A549 treated with CORT108297 at 1 μM for 4 hours (cell line): ENCODE measurements around the gene WBP2. TPM values are rescaled to one million over a fixed set of nuclear protein-coding genes. Genes with fewer than 3 reads are reported as not detected.

Experiments
- total RNA-seq: library from RNA; stranded (reverse); fragments of 200-300 nt; extraction: Qiagen RNA extraction; gene quantifications from 5 replicates; pipeline ENCODE4 v1.2.3, GENCODE V29; 2022

The WBP2 gene
- total RNA-seq: 90.8 to 108 TPM (median 95.9 TPM) in 5 replicates

DNA sequence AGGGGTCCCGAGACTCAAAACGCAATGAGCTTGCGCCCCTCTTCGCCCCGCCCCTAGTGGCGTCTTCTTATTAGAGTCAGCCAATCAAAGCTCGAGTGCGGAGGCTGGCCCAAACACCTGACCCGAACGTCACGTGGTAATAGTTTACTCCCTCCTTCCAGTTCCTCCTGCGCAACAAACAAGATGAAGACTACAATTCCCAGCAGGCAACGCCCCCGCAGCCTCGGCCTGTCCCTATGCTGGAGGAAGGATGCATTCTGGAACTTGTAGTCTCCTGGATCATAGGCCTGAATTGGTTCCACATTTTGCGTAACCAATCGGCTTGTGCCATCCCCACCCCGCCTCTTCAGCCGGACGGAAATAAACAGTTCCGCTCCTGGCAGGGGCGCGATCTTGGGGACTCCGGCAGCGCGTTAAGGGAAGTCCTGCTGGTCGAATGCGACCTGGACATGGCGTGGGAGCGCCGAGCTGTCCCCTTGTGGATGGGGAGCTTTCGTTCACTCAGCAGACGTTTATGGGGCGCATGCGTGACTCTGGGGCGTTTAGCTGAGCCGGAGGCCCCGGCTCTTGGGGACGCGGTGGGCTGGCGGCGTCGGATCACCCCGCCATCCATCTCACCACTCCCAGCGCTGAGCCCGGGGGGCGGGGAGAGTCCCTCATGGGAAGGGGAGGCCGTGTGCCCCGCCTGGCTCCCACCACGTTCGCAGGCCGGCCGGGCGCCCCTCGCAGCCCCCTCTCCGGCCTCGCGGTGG, at the start of gene WBP2:
TSS of gene WBP2 (minus strand) at position 26 of the 752 bp plus-strand sequence. CDS start 38 bp downstream, outside the sequence.

DNA sequence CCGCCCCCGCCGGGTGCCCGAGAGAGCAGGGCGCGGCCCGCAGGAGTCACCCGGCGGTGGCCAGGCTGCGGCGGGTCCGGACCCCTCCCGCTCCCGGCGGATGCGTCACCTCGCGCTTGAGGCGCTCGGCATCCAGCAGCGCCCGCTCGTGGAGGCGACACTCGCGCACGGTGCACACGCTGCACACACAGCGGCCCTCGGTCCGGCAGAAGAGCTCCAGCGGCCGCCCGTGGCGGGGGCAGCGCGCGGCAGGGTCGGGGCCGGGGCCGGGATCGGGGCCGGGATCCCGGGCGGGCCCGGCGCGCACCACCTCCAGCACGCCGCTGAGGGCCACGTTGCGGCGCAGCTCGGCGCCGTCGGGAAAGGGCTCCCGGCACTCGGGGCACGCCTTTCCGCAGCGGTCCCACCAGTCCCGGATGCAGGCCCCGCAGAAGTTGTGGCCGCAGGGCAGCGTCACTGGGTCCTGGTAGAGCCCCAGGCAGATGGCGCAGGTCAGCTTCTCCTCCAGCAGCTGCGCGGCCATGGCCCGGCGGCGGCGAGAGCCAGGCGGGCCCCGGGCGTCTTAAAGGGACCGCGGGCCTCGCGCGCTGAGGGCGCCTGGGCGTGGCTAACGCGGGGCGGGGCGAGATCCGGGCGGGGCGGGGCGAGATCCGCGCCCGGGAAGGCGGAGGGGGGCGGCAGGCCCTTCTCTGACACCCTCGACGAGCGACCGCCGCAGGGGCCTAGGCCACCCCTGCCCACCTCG, 41.5 kb upstream of the WBP2 start, which contains the start of gene TRIM65:
TSS of gene TRIM65 (minus strand) at position 537 of the 745 bp plus-strand sequence. CDS start at position 523, 14 bp downstream.

DNA sequence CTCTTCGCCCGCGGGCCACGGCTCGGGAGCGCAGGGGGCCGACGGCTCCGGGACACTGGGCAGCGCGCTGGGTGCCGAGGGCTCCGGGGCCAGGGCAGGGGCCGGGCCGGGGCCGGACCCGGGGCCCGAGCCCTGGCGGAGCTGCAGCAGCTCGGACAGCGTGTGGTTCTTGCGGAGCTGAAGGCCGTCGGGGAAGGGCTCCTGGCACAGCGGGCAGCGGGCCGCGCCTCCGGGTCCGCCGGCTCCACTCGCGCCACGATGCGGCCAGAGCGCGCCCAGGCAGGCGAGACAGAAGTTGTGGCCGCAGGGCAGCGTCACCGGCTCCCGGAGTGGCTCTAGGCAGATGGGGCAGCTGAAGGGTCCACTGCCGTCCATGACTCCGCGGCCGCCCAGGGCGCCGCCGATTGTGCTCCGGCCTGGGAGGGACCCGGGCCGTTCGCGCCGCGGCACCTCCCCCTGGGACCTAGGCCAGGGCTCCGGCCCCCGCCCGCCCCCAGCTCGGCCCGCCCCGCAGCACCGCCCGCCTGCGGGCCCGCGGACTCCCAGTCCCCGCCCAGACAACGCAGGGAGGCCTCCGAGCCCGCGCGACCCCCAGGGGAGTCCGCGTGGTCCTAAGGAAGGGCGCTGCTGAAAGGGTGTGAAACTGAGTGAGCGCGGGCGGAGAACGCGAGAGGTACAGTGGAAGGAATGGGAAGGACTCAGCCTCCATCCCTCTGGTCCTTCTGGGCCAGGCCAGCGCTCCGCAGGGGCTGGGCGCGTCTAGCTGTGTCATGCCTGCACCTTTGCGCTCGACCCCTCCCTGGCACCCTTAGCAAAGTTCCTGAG, 23.3 kb upstream of the WBP2 start, which contains the start of gene TRIM47:
TSS of gene TRIM47 (minus strand) at position 408 of the 825 bp plus-strand sequence. CDS start at position 375, 33 bp downstream.

DNA sequence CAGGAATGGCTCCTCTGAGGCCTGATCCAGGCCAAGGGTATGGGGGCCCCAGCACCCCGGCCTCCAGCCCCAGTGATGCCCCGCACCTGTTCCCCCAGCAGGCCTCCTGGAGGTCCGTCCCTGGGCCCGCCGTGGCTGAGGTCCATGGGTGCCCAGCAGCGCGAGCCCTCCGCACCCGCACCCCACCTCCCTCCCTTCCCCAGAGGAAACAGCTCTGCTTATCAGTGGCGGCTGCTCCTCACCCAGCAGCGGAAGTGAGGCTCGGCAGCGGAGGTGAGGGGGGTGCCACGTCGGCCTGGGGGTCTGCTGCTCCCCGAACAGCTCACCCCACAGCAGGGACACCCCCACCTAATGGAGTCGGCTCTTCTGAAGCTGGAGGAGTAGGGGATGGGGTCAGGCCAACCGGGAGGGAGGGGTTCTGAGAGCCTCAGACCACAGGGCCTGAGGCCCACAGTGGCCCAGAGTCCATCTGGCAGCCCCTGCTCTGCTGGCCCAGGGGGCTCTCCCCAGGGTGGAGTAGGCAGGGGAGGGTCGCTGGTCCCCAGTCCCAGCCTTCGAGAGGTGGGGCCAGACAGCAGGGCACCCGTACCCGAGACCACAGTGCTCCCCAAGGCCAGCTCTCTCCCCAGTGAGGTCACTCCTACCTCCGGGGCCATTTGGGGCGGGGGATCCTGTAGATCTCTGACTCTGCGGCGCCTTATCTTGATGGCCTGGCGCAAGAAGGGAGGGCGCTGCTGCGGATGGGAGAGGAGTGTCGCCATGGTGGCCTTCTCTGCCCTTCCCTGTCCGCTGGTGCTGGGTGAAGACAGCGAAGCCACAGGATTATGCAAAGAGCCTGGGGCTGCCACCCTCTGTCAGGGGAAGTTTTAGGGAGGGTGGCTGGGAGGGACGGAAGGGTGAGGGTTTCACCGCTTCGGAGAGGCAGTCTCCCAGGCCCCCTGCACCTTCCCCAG, 11.3 kb downstream of the WBP2 start, which contains the start of gene UNC13D:
TSS of gene UNC13D (minus strand) at position 828 of the 953 bp plus-strand sequence. CDS start at position 761, 67 bp downstream.

Other genes with a start within 250 kb of the WBP2 start
- gene SMIM5, start 221.9 kb downstream of the WBP2 start, total RNA-seq: 0.31 to 0.72 TPM (median 0.70 TPM) in 5 replicates
- gene RECQL5, start 188.2 kb downstream of the WBP2 start, total RNA-seq: 20.9 to 29.0 TPM (median 28.2 TPM) in 5 replicates
- 103 to 122 TPM (median 105 TPM) in 5 replicates for gene SAP30BP, start 188.0 kb downstream of the WBP2 start, total RNA-seq
- 48.5 to 68.4 TPM (median 60.7 TPM) in 5 replicates for gene ITGB4, start 133.9 kb downstream of the WBP2 start, total RNA-seq
- 46.3 to 80.1 TPM (median 72.6 TPM) in 5 replicates for gene GALK1, start 90.1 kb downstream of the WBP2 start, total RNA-seq
- gene UNK, start 70.5 kb downstream of the WBP2 start, total RNA-seq: 25.1 to 31.3 TPM (median 29.8 TPM) in 5 replicates
- 4.5 to 5.2 TPM (median 5.0 TPM) in 5 replicates for gene UNC13D, start 10.9 kb downstream of the WBP2 start, total RNA-seq
- 104 to 187 TPM (median 156 TPM) in 5 replicates for gene TRIM47, start 23.2 kb upstream of the WBP2 start, total RNA-seq
- 28.5 to 44.5 TPM (median 38.4 TPM) in 5 replicates for gene TRIM65, start 41.6 kb upstream of the WBP2 start, total RNA-seq
- 89.3 to 135 TPM (median 123 TPM) in 5 replicates for gene MRPL38, start 49.5 kb upstream of the WBP2 start, total RNA-seq
- 5.3 to 10.9 TPM (median 9.6 TPM) in 5 replicates for gene FBF1, start 85.7 kb upstream of the WBP2 start, total RNA-seq
- gene ACOX1, start 123.8 kb upstream of the WBP2 start, total RNA-seq: 13.5 to 18.0 TPM (median 15.8 TPM) in 5 replicates
- gene TEN1, start 123.9 kb upstream of the WBP2 start, total RNA-seq: 20.9 to 27.4 TPM (median 26.0 TPM) in 5 replicates
- gene CDK3, start 145.5 kb upstream of the WBP2 start, total RNA-seq: 3.0 to 5.5 TPM (median 5.4 TPM) in 5 replicates
- 12.0 to 19.5 TPM (median 18.2 TPM) in 5 replicates for gene EVPL, start 172.0 kb upstream of the WBP2 start, total RNA-seq
- 80.7 to 88.7 TPM (median 82.3 TPM) in 5 replicates for gene SRP68, start 217.2 kb upstream of the WBP2 start, total RNA-seq
- 0.53 to 2.2 TPM (median 1.5 TPM) in 5 replicates for gene GALR2, start 219.4 kb upstream of the WBP2 start, total RNA-seq
- gene ZACN, start 223.8 kb upstream of the WBP2 start, total RNA-seq: 0.16 to 0.35 TPM (median 0.29 TPM) in 5 replicates
- gene EXOC7, start 248.5 kb upstream of the WBP2 start, total RNA-seq: 55.3 to 69.2 TPM (median 63.5 TPM) in 5 replicates